OCI-LY7 (cell line): ENCODE data around the gene ELL2. TPM values are rescaled to one million over a fixed set of nuclear protein-coding genes. Genes with fewer than 3 reads are reported as not detected.

ENCODE experiments used
- BruUV-seq: library from RNA; stranded (reverse); fragments of 400-500 nt; replicated peaks from 2 replicates; lab custom pipeline; 2021; lab: Mats Ljungman, UMichigan
- CTCF ChIA-PET: fragments of 300-600 bp; sonication (Branson Sonifier 250); formaldehyde crosslinking; loops from one replicate; lab custom pipeline; 2022; ENCODE audit warnings: antibody characterized with exemption; ENCODE audit not compliant: unreplicated experiment; lab: Charles Lee
- POLR2A ChIA-PET: fragments of 300-600 bp; sonication (Branson Sonifier 250); formaldehyde crosslinking; loops from one replicate; lab custom pipeline; 2022; ENCODE audit warnings: antibody characterized with exemption; lab: Charles Lee
- DNase-seq: peaks from one replicate; pipeline ENCODE4 v3.0.0-alpha.2; 2015; ENCODE audit warnings: low spot score
- H2AFZ ChIP-seq: fragments of 200-600 bp; sonication (generic), shearing (Covaris generic); 2 replicates; pipeline ENCODE4 v1.6.1; 2014; ENCODE audit warnings: mild to moderate bottlenecking, antibody characterized with exemption, low read length, moderate library complexity
- H3K27ac ChIP-seq: fragments of 200-600 bp; sonication (generic); 2 replicates; pipeline ENCODE4 v1.5.1; 2014; ENCODE audit warnings: mixed run types, low read depth, mild to moderate bottlenecking, moderate library complexity, low read length, inconsistent platforms; ENCODE audit not compliant: poor library complexity, severe bottlenecking
- H3K36me3 ChIP-seq: fragments of 200-600 bp; sonication (generic); 2 replicates; pipeline ENCODE4 v1.6.1; 2014; ENCODE audit warnings: mild to moderate bottlenecking, antibody characterized with exemption, low read length, moderate library complexity, mixed read lengths; ENCODE audit not compliant: insufficient read depth
- H3K4me1 ChIP-seq: fragments of 200-600 bp; sonication (generic); 2 replicates; pipeline ENCODE4 v1.5.1; 2014; ENCODE audit warnings: mild to moderate bottlenecking, low read length; ENCODE audit not compliant: insufficient read depth, poor library complexity, severe bottlenecking
- H3K4me2 ChIP-seq: fragments of 200-600 bp; sonication (generic); 2 replicates; pipeline ENCODE4 v1.6.1; 2014; ENCODE audit warnings: mild to moderate bottlenecking, low read length
- H3K4me3 ChIP-seq: fragments of 200-600 bp; sonication (generic); 2 replicates; pipeline ENCODE4 v1.5.1; 2014; ENCODE audit warnings: mild to moderate bottlenecking, low read depth, low read length; ENCODE audit not compliant: poor library complexity, severe bottlenecking
- H3K79me2 ChIP-seq: fragments of 200-600 bp; sonication (generic); 2 replicates; pipeline ENCODE4 v1.6.1; 2016; ENCODE audit warnings: low read depth, mild to moderate bottlenecking, low read length, moderate library complexity, mixed read lengths; ENCODE audit not compliant: insufficient read depth
- H3K9me2 ChIP-seq: fragments of 200-600 bp; sonication (generic); 2 replicates; pipeline ENCODE4 v1.6.1; 2016; ENCODE audit warnings: mild to moderate bottlenecking, low read length, mixed read lengths; ENCODE audit not compliant: insufficient read depth
- H3K9me3 ChIP-seq: fragments of 200-600 bp; sonication (generic); 2 replicates; pipeline ENCODE4 v1.6.1; 2014; ENCODE audit warnings: mild to moderate bottlenecking, mixed run types, low read length, mixed read lengths
- H4K20me1 ChIP-seq: fragments of 200-600 bp; sonication (generic); 2 replicates; pipeline ENCODE4 v1.6.1; 2014; ENCODE audit warnings: mild to moderate bottlenecking, antibody characterized with exemption, low read length, moderate library complexity, mixed read lengths; ENCODE audit not compliant: insufficient read depth
- EZH2phosphoT487 ChIP-seq: fragments of 200-600 bp; sonication (generic); IDR thresholded peaks from 2 replicates; pipeline ENCODE4 v1.6.1; 2018; ENCODE audit warnings: low read depth, borderline replicate concordance, mild to moderate bottlenecking, mixed run types, antibody characterized with exemption, low read length, moderate library complexity, mixed read lengths
- intact Hi-C: fragments of 100-400 bp; cut with micrococcal nuclease; formaldehyde crosslinking; loops from one replicate; pipeline ENCODE4 v1.10.0; 2022; ENCODE audit not compliant: unreplicated experiment
- total RNA-seq, 2 experiments: library from RNA; depleted of rRNA in 1 of 2; stranded (reverse); fragments of >200 nt in 1 of 2; shearing (Covaris generic) in 1 of 2; gene quantifications; 2 replicates each; pipeline ENCODE4 v1.2.3, GENCODE V29; 2014 to 2022
- TF ChIP-seq, protein P1 (sequence below): fragments of 200-600 bp; sonication (generic); conservative IDR thresholded peaks from 2 replicates; pipeline ENCODE4 v1.5.1; 2014; ENCODE audit warnings: mild to moderate bottlenecking, antibody characterized with exemption, low read length, moderate library complexity, mixed read lengths

The ELL2 gene
- total RNA-seq, 2 experiments from 2014 or later = 0.98 to 4.7 TPM

DNA sequence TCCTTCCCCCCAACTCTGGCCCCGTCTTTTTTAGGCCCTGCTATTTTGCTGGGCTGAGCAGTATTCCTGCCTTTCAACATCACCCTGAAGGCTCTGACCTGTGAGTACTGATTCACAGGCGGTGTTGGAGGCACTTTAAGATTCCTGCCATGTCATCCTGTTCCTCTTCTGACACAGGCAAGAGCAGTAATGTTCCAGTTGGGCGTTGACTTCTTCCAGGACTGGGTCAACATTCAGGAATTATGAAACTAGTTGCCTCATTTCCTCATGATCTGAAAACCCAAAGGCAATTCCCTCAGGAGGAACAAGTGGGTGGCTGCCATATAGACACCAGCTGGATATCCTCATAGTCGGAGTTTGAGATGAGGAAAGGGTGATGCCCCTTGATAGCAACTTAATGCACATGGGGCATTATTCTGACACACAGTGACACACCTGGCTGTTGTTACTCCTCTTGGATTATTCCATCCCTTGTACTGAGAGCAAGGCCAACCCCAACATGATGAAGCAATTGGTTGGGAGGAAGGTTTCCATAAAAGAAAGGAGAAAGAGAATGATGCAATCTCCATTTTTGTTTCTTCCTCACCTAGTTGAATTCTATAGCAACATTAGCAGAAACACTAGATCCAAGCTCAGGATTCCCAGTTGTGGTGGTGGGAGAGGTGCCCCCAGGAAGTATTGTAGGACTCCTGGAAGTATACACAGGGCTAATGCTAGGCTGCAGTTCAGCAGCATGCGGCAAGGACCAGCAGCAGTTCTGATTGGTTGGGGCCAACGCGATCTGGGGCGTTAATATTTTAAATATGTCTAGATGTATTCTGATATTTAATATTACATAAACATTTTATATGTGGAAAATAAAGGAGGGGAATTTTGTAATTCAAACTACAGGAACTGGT, 119.5 kb downstream of the ELL2 start:
- ChIA-PET CTCF (interaction anchor here (3.3 kb wide), 1 partner anchor 61 kb away, joined by 11 read pairs; no protein-coding TSS in a partner anchor), POLR2A (interaction anchor here (0.7 to 2.0 kb wide), 3 partner anchors 56 to 195 kb away, joined by 3 to 5 read pairs (median 3); partner anchors contain the start of gene RFESD)
- TF ChIP-seq, protein P1, sequence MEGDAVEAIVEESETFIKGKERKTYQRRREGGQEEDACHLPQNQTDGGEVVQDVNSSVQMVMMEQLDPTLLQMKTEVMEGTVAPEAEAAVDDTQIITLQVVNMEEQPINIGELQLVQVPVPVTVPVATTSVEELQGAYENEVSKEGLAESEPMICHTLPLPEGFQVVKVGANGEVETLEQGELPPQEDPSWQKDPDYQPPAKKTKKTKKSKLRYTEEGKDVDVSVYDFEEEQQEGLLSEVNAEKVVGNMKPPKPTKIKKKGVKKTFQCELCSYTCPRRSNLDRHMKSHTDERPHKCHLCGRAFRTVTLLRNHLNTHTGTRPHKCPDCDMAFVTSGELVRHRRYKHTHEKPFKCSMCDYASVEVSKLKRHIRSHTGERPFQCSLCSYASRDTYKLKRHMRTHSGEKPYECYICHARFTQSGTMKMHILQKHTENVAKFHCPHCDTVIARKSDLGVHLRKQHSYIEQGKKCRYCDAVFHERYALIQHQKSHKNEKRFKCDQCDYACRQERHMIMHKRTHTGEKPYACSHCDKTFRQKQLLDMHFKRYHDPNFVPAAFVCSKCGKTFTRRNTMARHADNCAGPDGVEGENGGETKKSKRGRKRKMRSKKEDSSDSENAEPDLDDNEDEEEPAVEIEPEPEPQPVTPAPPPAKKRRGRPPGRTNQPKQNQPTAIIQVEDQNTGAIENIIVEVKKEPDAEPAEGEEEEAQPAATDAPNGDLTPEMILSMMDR = no peak
- TF ChIP-seq EZH2phosphoT487 = no peak
- peaks cover 6% of the 10 kb centered on the region for H3K4me1 ChIP-seq
- no peak overlapping the region for H3K4me2 ChIP-seq
- DNase-seq = no peak
- no peaks in the 10 kb centered on the region for H3K36me3 ChIP-seq
- H3K79me2 ChIP-seq = no peaks in the 10 kb centered on the region
- no peaks in the 10 kb centered on the region for H3K9me3 ChIP-seq
- no peak overlapping the region for H3K27ac ChIP-seq
- BruUV-seq = no TSS peak
- no peak overlapping the region for H2AFZ ChIP-seq
- H3K9me2 ChIP-seq = no peaks in the 10 kb centered on the region
- intact Hi-C loops = no loop called here
- no peaks in the 10 kb centered on the region for H4K20me1 ChIP-seq
- no peak overlapping the region for H3K4me3 ChIP-seq

DNA sequence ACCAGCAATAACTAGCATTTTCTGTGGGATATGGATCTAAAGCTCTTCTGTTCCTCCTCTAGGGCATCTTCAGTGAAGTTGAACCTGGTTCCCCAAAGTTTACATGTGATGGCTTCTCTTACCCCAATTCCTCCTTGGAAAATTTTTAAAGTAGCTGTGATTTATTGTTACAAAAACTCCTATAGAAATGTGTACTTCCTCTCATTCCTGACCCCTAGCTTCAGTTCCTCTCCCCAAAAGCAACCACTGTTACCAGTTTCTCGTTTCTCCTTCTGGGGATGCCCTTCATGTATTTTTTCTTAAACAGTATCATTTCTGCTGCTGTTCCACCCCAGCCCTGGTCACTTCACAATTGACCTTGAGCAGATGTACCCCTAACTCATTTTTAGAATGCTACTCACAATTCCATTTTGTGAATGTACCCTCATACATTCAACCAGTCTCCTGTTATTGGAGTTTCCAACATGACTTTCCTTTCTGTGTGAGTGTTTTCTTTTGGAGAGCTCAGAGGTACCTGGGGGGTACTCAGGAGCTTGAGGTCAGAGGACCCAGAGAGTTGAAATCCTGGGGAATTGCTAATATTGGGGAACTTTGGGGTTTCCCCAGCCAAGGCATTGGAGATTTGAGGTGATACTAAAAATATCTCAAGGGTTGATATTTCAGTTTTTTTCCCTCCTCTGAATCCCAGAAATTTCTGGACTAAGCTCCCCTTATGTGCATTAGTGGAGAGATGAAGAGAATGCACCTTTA, 120.5 kb downstream of the ELL2 start:
- H3K4me3 ChIP-seq = no peak overlapping the region
- no peak overlapping the region for H2AFZ ChIP-seq
- BruUV-seq = no TSS peak
- H4K20me1 ChIP-seq = no peaks in the 10 kb centered on the region
- H3K27ac ChIP-seq = no peak overlapping the region
- no peak for DNase-seq
- H3K4me2 ChIP-seq = no peak overlapping the region
- no peaks in the 10 kb centered on the region for H3K36me3 ChIP-seq
- POLR2A ChIA-PET = interaction anchor here (0.9 to 2.0 kb wide), 3 partner anchors 55 to 194 kb away, joined by 3 to 5 read pairs (median 3); partner anchors contain the start of gene RFESD
- no peaks in the 10 kb centered on the region for H3K9me3 ChIP-seq
- no peaks in the 10 kb centered on the region for H3K79me2 ChIP-seq
- no peak for TF ChIP-seq EZH2phosphoT487
- TF ChIP-seq, protein P1 = no peak
- H3K4me1 ChIP-seq = peaks cover 12% of the 10 kb centered on the region
- H3K9me2 ChIP-seq = no peaks in the 10 kb centered on the region
- intact Hi-C loops = no loop called here
- CTCF ChIA-PET = interaction anchor here (3.3 kb wide), 1 partner anchor 60 kb away, joined by 11 read pairs; no protein-coding TSS in a partner anchor
